Measurements from ENCODE around the gene FBN2.

The FBN2 gene

GRCh38 chr5:128287740-128288139 lies 250.3 kb downstream of the FBN2 start:
- no peak for DNase-seq

- DNase-seq = no peak
Observed at GRCh38 chr5:128284236-128284635, 253.8 kb downstream of the FBN2 start.

- no peak for DNase-seq
Observed at GRCh38 chr5:128279345-128279744, 258.7 kb downstream of the FBN2 start.

- no peak for DNase-seq
Observed at GRCh38 chr5:128276537-128277216, 261.4 kb downstream of the FBN2 start.

- no peak for DNase-seq
Observed at GRCh38 chr5:128274441-128274840, 263.6 kb downstream of the FBN2 start.

- DNase-seq = no peak
Observed at GRCh38 chr5:128273736-128274135, 264.3 kb downstream of the FBN2 start.

- DNase-seq = no peak
Observed at GRCh38 chr5:128271859-128272464, 266.1 kb downstream of the FBN2 start.

GRCh38 chr5:128271071-128271470 lies 267.0 kb downstream of the FBN2 start:
- no peak for DNase-seq

GRCh38 chr5:128264564-128265360 lies 273.3 kb downstream of the FBN2 start:
- no peak for DNase-seq

GRCh38 chr5:128263357-128263756 lies 274.7 kb downstream of the FBN2 start:
- DNase-seq = no peak

GRCh38 chr5:128262911-128263310 lies 275.1 kb downstream of the FBN2 start:
- DNase-seq = no peak

GRCh38 chr5:128259607-128260021 lies 278.4 kb downstream of the FBN2 start:
- DNase-seq = no peak

GRCh38 chr5:128258372-128258771 lies 279.7 kb downstream of the FBN2 start:
- no peak for DNase-seq

GRCh38 chr5:128257076-128257475 lies 281.0 kb downstream of the FBN2 start:
- DNase-seq = no peak

- no peak for DNase-seq
Observed at GRCh38 chr5:128254789-128255188, 283.3 kb downstream of the FBN2 start.

GRCh38 chr5:128253880-128254279 lies 284.2 kb downstream of the FBN2 start:
- DNase-seq = no peak

- no peak for DNase-seq
Observed at GRCh38 chr5:128253161-128253560, 284.9 kb downstream of the FBN2 start.

- DNase-seq = no peak
Observed at GRCh38 chr5:128252756-128253155, 285.3 kb downstream of the FBN2 start.

GRCh38 chr5:128252196-128252595 lies 285.8 kb downstream of the FBN2 start:
- DNase-seq = no peak

GRCh38 chr5:128245974-128246373 lies 292.1 kb downstream of the FBN2 start:
- DNase-seq = no peak

GRCh38 chr5:128243958-128244582 lies 294.0 kb downstream of the FBN2 start:
- DNase-seq = no peak

- no peak for DNase-seq
Observed at GRCh38 chr5:128241051-128241695, 296.9 kb downstream of the FBN2 start.

GRCh38 chr5:128237546-128237945 lies 300.5 kb downstream of the FBN2 start:
- no peak for DNase-seq

Measured in CD4-positive, alpha-beta T cell treated with Interleukin-17A for 4 hours (primary cell).